Erythroblast (primary cell): ENCODE results near the gene WDR90.

Source experiments
- GATA1 ChIP-seq: IDR thresholded peaks from 2 replicates; pipeline ENCODE4 v1.6.1; 2011; ENCODE audit warnings: low read depth, mild to moderate bottlenecking, control low read depth, low read length, moderate library complexity
- POLR2A ChIP-seq: IDR thresholded peaks from 2 replicates; pipeline ENCODE4 v1.6.1; 2011; ENCODE audit warnings: mild to moderate bottlenecking, low read length

DNA sequence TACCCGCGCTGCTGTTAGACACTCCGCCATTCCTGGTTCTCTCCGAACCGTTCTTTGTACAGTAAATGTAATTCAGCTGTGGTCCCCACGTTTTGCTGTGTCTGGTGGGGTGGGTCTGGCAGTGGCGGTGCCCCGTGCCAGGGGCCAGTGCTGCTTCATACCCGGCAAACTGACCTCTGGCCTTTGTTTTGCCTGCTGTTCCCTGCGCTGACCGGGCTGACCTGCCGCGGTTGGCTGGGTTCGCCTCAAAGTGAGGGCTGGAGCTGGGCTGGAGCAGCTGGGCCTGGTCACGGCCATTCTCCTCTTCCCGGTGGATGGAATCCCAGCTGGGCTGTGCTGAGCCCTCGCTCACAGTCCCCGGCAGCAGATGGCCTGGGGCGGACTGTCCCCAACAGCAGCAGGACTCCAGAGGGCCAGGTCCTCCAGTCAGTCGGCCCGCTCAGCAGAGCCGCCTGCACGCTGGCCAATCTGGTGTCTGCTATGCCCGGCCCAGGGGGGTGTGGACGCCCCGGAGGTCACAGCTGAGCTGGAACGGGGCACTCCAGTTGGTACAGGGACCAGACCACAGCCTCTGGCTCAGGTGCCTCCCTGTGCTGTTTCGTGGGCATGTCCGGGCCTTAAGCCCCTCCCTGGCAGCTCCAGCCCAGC, 19.9 kb upstream of the WDR90 start:
- TF ChIP-seq POLR2A = no peak
- TF ChIP-seq GATA1 = no peak
